ENCODE results near the gene ANGPTL8. TPM values are rescaled to one million over a fixed set of nuclear protein-coding genes. Genes with fewer than 3 reads are reported as not detected.

ANGPTL8 gene
- total and polyA plus RNA-seq, 2 of the 13 experiments (the other 11 are each of a cell fraction or from before 2014, with no cell fraction given) = 27.3 to 243 TPM

GRCh38 chr19:11197291-11198174 lies 41.9 kb upstream of the ANGPTL8 start, which contains the start of gene KANK2 (continued):
- no peak for TF ChIP-seq PREB (CRISPR knock-in tag; IDR thresholded peaks at IDR 0.05)
- TF ChIP-seq ZNF460 (CRISPR knock-in tag; IDR thresholded peaks at IDR 0.05; ENCODE audit: borderline replicate concordance) = no peak
- TF ChIP-seq ZNF12 (CRISPR knock-in tag; IDR thresholded peaks at IDR 0.05) = no peak
- TF ChIP-seq NFATC3 (CRISPR knock-in tag; IDR thresholded peaks at IDR 0.05) = no peak
- TF ChIP-seq CSRNP2 (CRISPR knock-in tag; conservative IDR thresholded peaks at IDR 0.05; ENCODE audit: low read depth) = no peak
- TF ChIP-seq MED13 (CRISPR knock-in tag; IDR thresholded peaks at IDR 0.05) = no peak
- no peak for TF ChIP-seq HMGXB3 (CRISPR knock-in tag; IDR thresholded peaks at IDR 0.05; ENCODE audit: borderline replicate concordance)
- TF ChIP-seq ZNF775 (CRISPR knock-in tag; IDR thresholded peaks at IDR 0.05; ENCODE audit: borderline replicate concordance) = no peak
- TF ChIP-seq EZH2 (conservative IDR thresholded peaks at IDR 0.05; ENCODE audit: low read depth, low read length) = no peak
- no peak for TF ChIP-seq ZNF138 (CRISPR knock-in tag; IDR thresholded peaks at IDR 0.05; ENCODE audit: low read depth)
- TF ChIP-seq ZNF207 (IDR thresholded peaks at IDR 0.05; ENCODE audit: borderline replicate concordance) = no peak
- no peak for TF ChIP-seq ZNF468 (CRISPR knock-in tag; IDR thresholded peaks at IDR 0.05)
- TF ChIP-seq GLMP (CRISPR knock-in tag; IDR thresholded peaks at IDR 0.05; ENCODE audit: borderline replicate concordance) = no peak
- no peak for TF ChIP-seq MZF1 (CRISPR knock-in tag; IDR thresholded peaks at IDR 0.05; ENCODE audit: borderline replicate concordance)
- TF ChIP-seq ZNF615 (CRISPR knock-in tag; IDR thresholded peaks at IDR 0.05; ENCODE audit: borderline replicate concordance) = no peak
- TF ChIP-seq MXD1 (CRISPR knock-in tag; IDR thresholded peaks at IDR 0.05) = peak; percentile 32; the same call in 1 of the 2 replicates
- TF ChIP-seq NFE2L1 (CRISPR knock-in tag; IDR thresholded peaks at IDR 0.05; ENCODE audit: borderline replicate concordance) = no peak
- peak; percentile 83 for TF ChIP-seq ZFY (CRISPR knock-in tag; IDR thresholded peaks at IDR 0.05)

All from HepG2 (cell line).